ENCODE results near the gene BRINP3.
"Not testable (repeated sequence)": the region's sequence is repeated elsewhere in the genome, so short reads cannot be mapped to it uniquely, and the experiment has no call there.

BRINP3 gene

GRCh38 chr1:190477762-190478148, at the start of gene BRINP3:
TSS of gene BRINP3 (minus strand) at chr1:190477864.
- TF ChIP-seq CTCF (IDR thresholded peaks at IDR 0.05; ENCODE audit: low read depth, low read length, missing control alignments): no peak
- no peak for DNase-seq (ENCODE audit: low read depth)
- no peak within 1 kb of the TSS for H3K4me3 ChIP-seq (ENCODE audit: low read depth, low read length)

- H3K4me3 ChIP-seq (ENCODE audit: low read depth, low read length): no peak overlapping the region
- TF ChIP-seq CTCF (IDR thresholded peaks at IDR 0.05; ENCODE audit: low read depth, low read length, missing control alignments): no peak
- no peak for DNase-seq (ENCODE audit: low read depth)
Observed at GRCh38 chr1:190511554-190511953, 33.9 kb upstream of the BRINP3 start.

GRCh38 chr1:190507357-190507756, 29.7 kb upstream of the BRINP3 start:
- no peak overlapping the region for H3K4me3 ChIP-seq (ENCODE audit: low read depth, low read length)
- DNase-seq (ENCODE audit: low read depth): no peak
- TF ChIP-seq CTCF (IDR thresholded peaks at IDR 0.05; ENCODE audit: low read depth, low read length, missing control alignments): no peak

GRCh38 chr1:190504539-190504938, 26.9 kb upstream of the BRINP3 start:
- DNase-seq (ENCODE audit: low read depth); H3K4me3 ChIP-seq (ENCODE audit: low read depth, low read length): not testable (repeated sequence)

- H3K4me3 ChIP-seq (ENCODE audit: low read depth, low read length): no peak overlapping the region
- DNase-seq (ENCODE audit: low read depth): no peak
- TF ChIP-seq CTCF (IDR thresholded peaks at IDR 0.05; ENCODE audit: low read depth, low read length, missing control alignments): no peak
Observed at GRCh38 chr1:190497565-190497964, 19.9 kb upstream of the BRINP3 start.

- TF ChIP-seq CTCF (IDR thresholded peaks at IDR 0.05; ENCODE audit: low read depth, low read length, missing control alignments): no peak
- DNase-seq (ENCODE audit: low read depth): no peak
- H3K4me3 ChIP-seq (ENCODE audit: low read depth, low read length): no peak overlapping the region
Observed at GRCh38 chr1:190494451-190494850, 16.8 kb upstream of the BRINP3 start.

- no peak for DNase-seq (ENCODE audit: low read depth)
- TF ChIP-seq CTCF (IDR thresholded peaks at IDR 0.05; ENCODE audit: low read depth, low read length, missing control alignments): no peak
- H3K4me3 ChIP-seq (ENCODE audit: low read depth, low read length): no peak overlapping the region
Observed at GRCh38 chr1:190491404-190491803, 13.7 kb upstream of the BRINP3 start.

- no peak for TF ChIP-seq CTCF (IDR thresholded peaks at IDR 0.05; ENCODE audit: low read depth, low read length, missing control alignments)
- no peak overlapping the region for H3K4me3 ChIP-seq (ENCODE audit: low read depth, low read length)
- no peak for DNase-seq (ENCODE audit: low read depth)
Observed at GRCh38 chr1:190484045-190484444, 6.4 kb upstream of the BRINP3 start.

Measured in GM12864 (cell line).